Right renal pelvis (tissue), 4 donors: Measurements from ENCODE around the gene PYCR2. TPM values are rescaled to one million over a fixed set of nuclear protein-coding genes. Genes with fewer than 3 reads are reported as not detected.

Experiments used
- DNase-seq, 4 donors: peaks; one replicate each; pipeline ENCODE4 v3.0.0-alpha.2; 2013; ENCODE audit warnings: low read depth in 4 of 4, low spot score in 3 of 4, missing footprints in 1 of 4
- polyA plus RNA-seq, 4 donors: library from polyadenylated mRNA; unstranded; fragments of 120-200 nt; gene quantifications; one replicate each; pipeline ENCODE4 v1.2.1, GENCODE V29; 2013; ENCODE audit not compliant: insufficient read length in 4 of 4

Gene PYCR2
- polyA plus RNA-seq, 4 donors = 44.0 to 54.4 (median 51.1) TPM

- no peak for DNase-seq
Measured at GRCh38 chr1:225880222-225880588, 43.8 kb downstream of the PYCR2 start.

- DNase-seq = no peak
Measured at GRCh38 chr1:225879521-225880221, 44.4 kb downstream of the PYCR2 start.

- no peak for DNase-seq
Measured at GRCh38 chr1:225878282-225878681, 45.8 kb downstream of the PYCR2 start.

GRCh38 chr1:225877580-225877979, 46.5 kb downstream of the PYCR2 start:
- no peak for DNase-seq

- no peak for DNase-seq
Measured at GRCh38 chr1:225876900-225877510, 47.0 kb downstream of the PYCR2 start.

GRCh38 chr1:225875044-225875815, 48.8 kb downstream of the PYCR2 start:
- no peak for DNase-seq

- DNase-seq = no peak
Measured at GRCh38 chr1:225874431-225874830, 49.6 kb downstream of the PYCR2 start.

GRCh38 chr1:225873281-225873850, 50.7 kb downstream of the PYCR2 start:
- DNase-seq = no peak

GRCh38 chr1:225872075-225872430, 52.0 kb downstream of the PYCR2 start:
- no peak for DNase-seq

- DNase-seq = no peak
Measured at GRCh38 chr1:225871359-225872074, 52.5 kb downstream of the PYCR2 start.

- DNase-seq = no peak
Measured at GRCh38 chr1:225870911-225871310, 53.1 kb downstream of the PYCR2 start.

Other genes starting within 250 kb of the PYCR2 start
- 100 to 1,000 TPM; 430 to 570 (median 534) TPM for gene SRP9, start 146.4 kb downstream of the PYCR2 start, polyA plus RNA-seq
- 10 to 100 TPM; 56.2 to 68.8 (median 62.7) TPM for gene EPHX1, start 114.1 kb downstream of the PYCR2 start, polyA plus RNA-seq
- 10 to 100 TPM; 41.8 to 62.8 (median 47.9) TPM for gene TMEM63A, start 41.9 kb downstream of the PYCR2 start, polyA plus RNA-seq
- 1 to 10 TPM; 2.8 to 7.3 (median 5.3) TPM for gene LEFTY1, start 35.1 kb downstream of the PYCR2 start, polyA plus RNA-seq
- gene LEFTY2, start 17.0 kb upstream of the PYCR2 start, polyA plus RNA-seq = 1 to 10 TPM in 3 of 4 donors, under 1 TPM in 1; 0.91 to 2.2 (median 1.4) TPM
- gene SDE2, start 75.1 kb upstream of the PYCR2 start, polyA plus RNA-seq = 10 to 100 TPM; 21.6 to 27.9 (median 26.1) TPM
- 1,000 to 10,000 TPM; 1,338 to 1,630 (median 1,584) TPM for gene H3-3A, start 138.5 kb upstream of the PYCR2 start, polyA plus RNA-seq